Activated CD4-positive, alpha-beta memory T cell treated with anti-CD3 and anti-CD28 coated beads for 36 hours (primary cell): ENCODE data around the gene CNOT6L. TPM values are rescaled to one million over a fixed set of nuclear protein-coding genes. Genes with fewer than 3 reads are reported as not detected.

Experiments used
- CTCF ChIA-PET: fragments of 350-600 bp; sonication (Branson Sonifier 250); formaldehyde crosslinking; loops from one replicate; lab custom pipeline; 2021; ENCODE audit warnings: antibody characterized with exemption, inconsistent platforms; lab: Charles Lee
- POLR2A ChIA-PET: fragments of 350-600 bp; sonication (Branson Sonifier 250); formaldehyde crosslinking; loops from one replicate; lab custom pipeline; 2021; ENCODE audit warnings: antibody characterized with exemption; lab: Charles Lee
- DNase-seq: peaks from one replicate; pipeline ENCODE4 v3.0.0-alpha.2; 2020
- H3K27ac Mint-ChIP-seq: one replicate; pipeline ENCODE4 v1.8.0; 2021; ENCODE audit warnings: mixed read lengths
- H3K27me3 Mint-ChIP-seq: one replicate; pipeline ENCODE4 v1.8.0; 2021; ENCODE audit warnings: mixed read lengths
- H3K36me3 Mint-ChIP-seq: one replicate; pipeline ENCODE4 v1.8.0; 2021; ENCODE audit warnings: mixed read lengths
- H3K4me1 Mint-ChIP-seq: one replicate; pipeline ENCODE4 v1.8.0; 2021; ENCODE audit warnings: low read depth, mixed read lengths
- H3K4me3 Mint-ChIP-seq: one replicate; pipeline ENCODE4 v1.8.0; 2021; ENCODE audit warnings: mild to moderate bottlenecking, mixed read lengths
- H3K9me3 Mint-ChIP-seq: one replicate; pipeline ENCODE4 v1.8.0; 2021; ENCODE audit warnings: mixed read lengths
- intact Hi-C: fragments of 100-400 bp; cut with micrococcal nuclease; formaldehyde crosslinking; loops from one replicate; pipeline ENCODE4 v1.15.1; 2023
- total RNA-seq, 2 experiments: library from RNA; stranded (reverse); gene quantifications; one replicate each; pipeline ENCODE4 v1.2.3, GENCODE V29; 2021

The CNOT6L gene
- total RNA-seq, 2 experiments from 2014 or later = 106 to 111 TPM

- DNase-seq = no peak
- Mint-ChIP-seq H3K27ac (no peak overlapping the region), H3K9me3 (no peaks in the 10 kb centered on the region), H3K4me3 (no peak overlapping the region), H3K27me3 (no peaks in the 10 kb centered on the region), H3K4me1 (peaks cover 2% of the 10 kb centered on the region), H3K36me3 (no peaks in the 10 kb centered on the region)
- POLR2A ChIA-PET = no interaction called here
- CTCF ChIA-PET = no interaction called here
- intact Hi-C loops = no loop called here
These were observed 149.1 kb downstream of the CNOT6L start for GRCh38 chr4:77669946-77670590.

- no peak overlapping the region for H3K27ac Mint-ChIP-seq
- no peaks in the 10 kb centered on the region for H3K9me3 Mint-ChIP-seq
- peak; percentile 60 for DNase-seq
- CTCF ChIA-PET = no interaction called here
- POLR2A ChIA-PET = no interaction called here
- H3K36me3 Mint-ChIP-seq = no peaks in the 10 kb centered on the region
- H3K27me3 Mint-ChIP-seq = no peaks in the 10 kb centered on the region
- H3K4me3 Mint-ChIP-seq = no peak overlapping the region
- H3K4me1 Mint-ChIP-seq = peaks cover 2% of the 10 kb centered on the region
- intact Hi-C loops = loop anchor here (1.0 kb wide), 1 partner anchor 35 kb away; no protein-coding TSS in a partner anchor
These were observed 153.6 kb downstream of the CNOT6L start for GRCh38 chr4:77665381-77666069.

Other genes starting within 250 kb of the CNOT6L start
- 1 to 10 TPM; 2.8 to 3.0 TPM for gene CXCL13, start 213.5 kb downstream of the CNOT6L start, total RNA-seq
- gene MRPL1, start 43.5 kb upstream of the CNOT6L start, total RNA-seq = 10 to 100 TPM; 46.2 to 51.1 TPM
- gene FRAS1, start 238.0 kb upstream of the CNOT6L start, total RNA-seq = not detected